HG02840 (cell line): ENCODE results near the gene LRRC40.
A peak's percentile ranks its signal among the peaks of the same experiment; 100 is the strongest.
"Not testable (repeated sequence)": the region's sequence is repeated elsewhere in the genome, so short reads cannot be mapped to it uniquely, and the experiment has no call there.

Experiments
- ATAC-seq: cut with Tn5 transposase; IDR thresholded peaks from one replicate; pipeline ENCODE4 v1.9.1; 2021; ENCODE audit warnings: mild to moderate bottlenecking, moderate library complexity, moderate number of reproducible peaks; ENCODE audit not compliant: unreplicated experiment, low FRiP score

Gene LRRC40

GRCh38 chr1:70205434-70206118 lies at the start of gene LRRC40:
LRRC40 (minus strand) TSS chr1:70205579; CDS start chr1:70205540, 39 bp downstream.
- ATAC-seq, result peak; percentile 87

- no peak for ATAC-seq
Observed at GRCh38 chr1:70248729-70249128, 43.4 kb upstream of the LRRC40 start.

- ATAC-seq, result no peak
Observed at GRCh38 chr1:70247768-70248167, 42.4 kb upstream of the LRRC40 start.

GRCh38 chr1:70247122-70247521 lies 41.7 kb upstream of the LRRC40 start:
- ATAC-seq, result no peak

- no peak for ATAC-seq
Observed at GRCh38 chr1:70239940-70240339, 34.6 kb upstream of the LRRC40 start.

GRCh38 chr1:70234733-70235132 lies 29.4 kb upstream of the LRRC40 start:
- no peak for ATAC-seq

GRCh38 chr1:70231475-70231874 lies 26.1 kb upstream of the LRRC40 start:
- ATAC-seq, result no peak

- no peak for ATAC-seq
Observed at GRCh38 chr1:70228670-70229069, 23.3 kb upstream of the LRRC40 start.

- no peak for ATAC-seq
Observed at GRCh38 chr1:70227439-70227838, 22.1 kb upstream of the LRRC40 start.

GRCh38 chr1:70224954-70225353 lies 19.6 kb upstream of the LRRC40 start:
- no peak for ATAC-seq

- no peak for ATAC-seq
Observed at GRCh38 chr1:70222716-70223235, 17.4 kb upstream of the LRRC40 start.

GRCh38 chr1:70221238-70222121 lies 16.1 kb upstream of the LRRC40 start, which contains the start of gene SRSF11:
SRSF11 (plus strand) TSS chr1:70221380; CDS start chr1:70221637, 257 bp downstream.
- ATAC-seq, result peak; percentile 94

- ATAC-seq, result peak; percentile 3
Observed at GRCh38 chr1:70220517-70221237, 15.3 kb upstream of the LRRC40 start.

- no peak for ATAC-seq
Observed at GRCh38 chr1:70220015-70220414, 14.6 kb upstream of the LRRC40 start.

GRCh38 chr1:70211541-70211940 lies 6.2 kb upstream of the LRRC40 start:
- ATAC-seq, result no peak

GRCh38 chr1:70210820-70211219 lies 5.4 kb upstream of the LRRC40 start:
- no peak for ATAC-seq

GRCh38 chr1:70208292-70208691 lies 2.9 kb upstream of the LRRC40 start:
- ATAC-seq, result no peak

- ATAC-seq, result no peak
Observed at GRCh38 chr1:70207492-70207891, 2.1 kb upstream of the LRRC40 start.

- ATAC-seq, result not testable (repeated sequence)
Observed at GRCh38 chr1:70206833-70207232, 1.5 kb upstream of the LRRC40 start.

- ATAC-seq, result peak; percentile 40
Observed at GRCh38 chr1:70205071-70205433, 327 bp downstream of the LRRC40 start.

- no peak for ATAC-seq
Observed at GRCh38 chr1:70204600-70204999, 779 bp downstream of the LRRC40 start.
